SU-DHL-6 (cell line): ENCODE results near the gene CPE.

Source experiments
- CTCF ChIP-seq: fragments of 200-600 bp; sonication (generic); IDR thresholded peaks from one replicate; pipeline ENCODE4 v1.5.1; 2017; ENCODE audit warnings: antibody characterized with exemption, mild to moderate bottlenecking, low read length, moderate library complexity; ENCODE audit not compliant: insufficient read depth, poor library complexity, severe bottlenecking
- EZH2phosphoT487 ChIP-seq: fragments of 200-600 bp; sonication (generic), shearing (Covaris generic); conservative IDR thresholded peaks from 2 replicates; pipeline ENCODE4 v1.6.1; 2018; ENCODE audit warnings: mild to moderate bottlenecking, antibody characterized with exemption, low read length, moderate library complexity, mixed read lengths

- no peak for TF ChIP-seq CTCF
- no peak for TF ChIP-seq EZH2phosphoT487
Observed at GRCh38 chr4:165505958-165506837, 127.4 kb downstream of the CPE start.
